ENCODE measurements around the gene HOXC9.

GRCh38 chr12:54045868-54046521, 46.0 kb downstream of the HOXC9 start:
- TF ChIP-seq POLR2A (IDR thresholded peaks at IDR 0.05) = no peak
- TF ChIP-seq CTCF (IDR thresholded peaks at IDR 0.05) = no peak
